H1 (cell line): Measurements from ENCODE around the gene LMTK2. TPM values are rescaled to one million over a fixed set of nuclear protein-coding genes. Genes with fewer than 3 reads are reported as not detected.

Source experiments
- CTCF ChIA-PET: fragments of 300-600 bp; sonication (Branson Sonifier 250); formaldehyde crosslinking; loops from one replicate; lab custom pipeline; 2021; ENCODE audit not compliant: partially characterized antibody; lab: Charles Lee
- POLR2A ChIA-PET: fragments of 300-600 bp; sonication (Branson Sonifier 250); formaldehyde crosslinking; loops from one replicate; lab custom pipeline; 2021; ENCODE audit warnings: inconsistent platforms; ENCODE audit not compliant: partially characterized antibody; lab: Charles Lee
- DNase-seq, 2 experiments: peaks; one replicate each; pipeline versions ENCODE4 v3.0.0 to v3.0.0-alpha.2; 2010 to 2022; ENCODE audit warnings: low spot score in 2 of 2, low read depth in 1 of 2, mixed read lengths in 1 of 2
- FAIRE-seq: peaks from 2 replicates; lab custom pipeline; 2011; peaks lifted over from hg19 to GRCh38; lab: Jason Lieb, UNC
- H2AFZ ChIP-seq: 2 replicates; pipeline ENCODE4 v1.8.1; 2012; ENCODE audit warnings: low read length, inconsistent platforms
- H2AK5ac ChIP-seq: 2 replicates; pipeline ENCODE4 v1.6.1; 2013; ENCODE audit warnings: low read depth, low read length
- H2BK120ac ChIP-seq: replicated peaks from 2 replicates; pipeline ENCODE3; 2013; ENCODE audit warnings: low read depth, low read length, inconsistent platforms
- H2BK12ac ChIP-seq: 2 replicates; pipeline ENCODE4 v1.6.1; 2013; ENCODE audit warnings: low read depth, low read length
- H2BK15ac ChIP-seq: 2 replicates; pipeline ENCODE4 v1.6.1; 2013; ENCODE audit warnings: low read length
- H2BK20ac ChIP-seq: 2 replicates; pipeline ENCODE4 v1.6.1; 2013; ENCODE audit warnings: low read length
- H2BK5ac ChIP-seq: 2 replicates; pipeline ENCODE4 v1.6.1; 2013; ENCODE audit warnings: low read depth, low read length
- H3K14ac ChIP-seq: 2 replicates; pipeline ENCODE4 v1.6.1; 2013; ENCODE audit warnings: inconsistent platforms; ENCODE audit not compliant: insufficient read length
- H3K18ac ChIP-seq: 2 replicates; pipeline ENCODE4 v1.6.1; 2013; ENCODE audit warnings: low read length; ENCODE audit errors: extremely low read depth
- H3K23ac ChIP-seq: 2 replicates; pipeline ENCODE4 v1.6.1; 2013; ENCODE audit warnings: inconsistent platforms; ENCODE audit not compliant: insufficient read length
- H3K23me2 ChIP-seq: 2 replicates; pipeline ENCODE4 v1.6.1; 2013; ENCODE audit warnings: low read depth, low read length
- H3K27ac ChIP-seq: 2 replicates; pipeline ENCODE4 v1.6.1; 2011; ENCODE audit warnings: low read depth, low read length, inconsistent platforms
- H3K27me3 ChIP-seq, 4 experiments: replicated peaks in 1 of 4; 1 replicate in 1 of 4; 2 replicates in 3 of 4; pipeline versions ENCODE4 v1.6.1 to v1.8.1; 2011 to 2013; ENCODE audit warnings: low read length in 3 of 4, mild to moderate bottlenecking in 3 of 4, inconsistent platforms in 2 of 4, mixed read lengths in 2 of 4, moderate library complexity in 1 of 4; ENCODE audit not compliant: control insufficient read depth in 3 of 4, insufficient read depth in 3 of 4; ENCODE audit errors: extremely low read depth in 1 of 4
- H3K36me3 ChIP-seq, 4 experiments: 2 replicates each; pipeline versions ENCODE4 v1.6.1 to v1.8.1; 2011 to 2013; ENCODE audit warnings: mild to moderate bottlenecking in 4 of 4, low read length in 3 of 4, moderate library complexity in 2 of 4, control low read depth in 1 of 4, inconsistent platforms in 1 of 4; ENCODE audit not compliant: insufficient read depth in 4 of 4, control insufficient read depth in 2 of 4
- H3K4ac ChIP-seq: replicated peaks from 2 replicates; pipeline ENCODE3; 2013; ENCODE audit warnings: low read length, low read depth, mixed read lengths, inconsistent platforms; ENCODE audit not compliant: insufficient read length
- H3K4me1 ChIP-seq, 4 experiments: replicated peaks in 1 of 4; 1 replicate in 1 of 4; 2 replicates in 3 of 4; pipeline versions ENCODE4 v1.6.1 to v1.8.1; 2011 to 2013; ENCODE audit warnings: low read length in 3 of 4, inconsistent platforms in 2 of 4, mixed read lengths in 1 of 4; ENCODE audit not compliant: insufficient read depth in 4 of 4, control insufficient read depth in 3 of 4
- H3K4me2 ChIP-seq, 2 experiments: 2 replicates each; pipeline versions ENCODE4 v1.6.1 to v1.8.1; 2011 to 2013; ENCODE audit warnings: low read depth in 2 of 2, low read length in 2 of 2, control low read depth in 1 of 2, inconsistent platforms in 1 of 2, mild to moderate bottlenecking in 1 of 2; ENCODE audit not compliant: insufficient read depth in 1 of 2
- H3K4me3 ChIP-seq, 4 experiments: fragments of 200-600, 300-600 bp in 1 of 4; sonication (generic), shearing (Covaris generic), sonication (Bioruptor Twin) in 1 of 4; 2 replicates each; pipeline versions ENCODE4 v1.5.1 to v1.8.1; 2011 to 2016; ENCODE audit warnings: low read length in 4 of 4, low read depth in 3 of 4, control low read depth in 2 of 4, inconsistent platforms in 2 of 4, mild to moderate bottlenecking in 2 of 4, mixed read lengths in 1 of 4, moderate library complexity in 1 of 4; ENCODE audit not compliant: insufficient read depth in 2 of 4; ENCODE audit errors: extremely low read depth in 1 of 4
- H3K56ac ChIP-seq: replicated peaks from 2 replicates; pipeline ENCODE3; 2013; ENCODE audit warnings: low read depth, mild to moderate bottlenecking, mixed read lengths, low read length, inconsistent platforms; ENCODE audit not compliant: insufficient read length
- H3K79me1 ChIP-seq: 2 replicates; pipeline ENCODE4 v1.6.1; 2013; ENCODE audit warnings: low read depth, low read length, control low read depth
- H3K79me2 ChIP-seq, 2 experiments: 2 replicates each; pipeline versions ENCODE4 v1.6.1 to v1.8.1; 2012 to 2013; ENCODE audit warnings: low read length in 2 of 2, mild to moderate bottlenecking in 2 of 2, inconsistent platforms in 1 of 2; ENCODE audit not compliant: insufficient read depth in 2 of 2, control insufficient read depth in 1 of 2
- H3K9ac ChIP-seq, 4 experiments: replicated peaks in 1 of 4; 1 replicate in 1 of 4; 2 replicates in 3 of 4; pipeline versions ENCODE4 v1.6.1 to v1.8.1; 2011 to 2013; ENCODE audit warnings: low read depth in 3 of 4, low read length in 3 of 4, control low read depth in 2 of 4, mild to moderate bottlenecking in 2 of 4, moderate library complexity in 2 of 4, inconsistent platforms in 1 of 4; ENCODE audit errors: extremely low read depth in 1 of 4
- H3K9me3 ChIP-seq, 2 experiments: 2 replicates each; pipeline versions ENCODE4 v1.6.1 to v1.8.1; 2012 to 2013; ENCODE audit warnings: mild to moderate bottlenecking in 2 of 2, moderate library complexity in 2 of 2, control low read depth in 1 of 2, inconsistent platforms in 1 of 2, low read depth in 1 of 2, low read length in 1 of 2, mixed read lengths in 1 of 2; ENCODE audit not compliant: insufficient read depth in 2 of 2
- H4K20me1 ChIP-seq, 2 experiments: replicated peaks in 1 of 2; 2 replicates each; pipeline versions ENCODE3 to v1.8.1; 2011 to 2013; ENCODE audit warnings: inconsistent platforms in 2 of 2, low read length in 2 of 2, mild to moderate bottlenecking in 1 of 2; ENCODE audit not compliant: insufficient read depth in 2 of 2, control insufficient read depth in 1 of 2
- H4K5ac ChIP-seq: 2 replicates; pipeline ENCODE4 v1.6.1; 2013; ENCODE audit warnings: low read length, low read depth, mixed read lengths, inconsistent platforms; ENCODE audit not compliant: insufficient read length
- H4K8ac ChIP-seq: 2 replicates; pipeline ENCODE4 v1.8.0; 2013; ENCODE audit warnings: mild to moderate bottlenecking, moderate library complexity, low read length, inconsistent platforms; ENCODE audit not compliant: insufficient read depth; ENCODE audit errors: extremely low read depth
- H4K91ac ChIP-seq: replicated peaks from 2 replicates; pipeline ENCODE3; 2013; ENCODE audit warnings: low read length, mixed read lengths, inconsistent platforms; ENCODE audit not compliant: insufficient read length
- BCL11A ChIP-seq, 2 experiments: IDR thresholded peaks; one replicate each; pipeline ENCODE4 v1.6.1; 2011; ENCODE audit warnings: low read depth in 2 of 2, low read length in 2 of 2, mild to moderate bottlenecking in 2 of 2
- CHD1 ChIP-seq: IDR thresholded peaks from 2 replicates; pipeline ENCODE4 v1.6.1; 2012; ENCODE audit warnings: low read depth, low read length, improper control_type of control experiment
- CTBP2 ChIP-seq: IDR thresholded peaks from 2 replicates; pipeline ENCODE4 v1.7.0; 2011; ENCODE audit warnings: borderline replicate concordance, mild to moderate bottlenecking, moderate library complexity, mixed read lengths, low read length; ENCODE audit not compliant: insufficient read depth, insufficient read length
- GTF2F1 ChIP-seq: IDR thresholded peaks from 2 replicates; pipeline ENCODE4 v1.6.1; 2012; ENCODE audit warnings: low read depth, low read length, improper control_type of control experiment, borderline replicate concordance
- SIX5 ChIP-seq: IDR thresholded peaks from 2 replicates; pipeline ENCODE4 v1.6.1; 2011; ENCODE audit warnings: mild to moderate bottlenecking, low read depth, low read length
- SRF ChIP-seq: IDR thresholded peaks from 2 replicates; pipeline ENCODE4 v1.6.1; 2011; ENCODE audit warnings: mild to moderate bottlenecking, low read depth, low read length, moderate library complexity
- TEAD4 ChIP-seq: IDR thresholded peaks from 2 replicates; pipeline ENCODE4 v1.6.1; 2012; ENCODE audit warnings: low read depth, low read length, inconsistent platforms, mixed read lengths
- YY1 ChIP-seq: IDR thresholded peaks from 2 replicates; pipeline ENCODE4 v1.6.1; 2011; ENCODE audit warnings: low read depth, mild to moderate bottlenecking, low read length
- WGBS, 2 experiments: shearing (Covaris generic) in 1 of 2; methylation state at CpG; one replicate each; pipeline versions ENCODE4 v1.1.6 to v1.1.7; 2013 to 2015; ENCODE audit warnings: low lambda C conversion rate in 2 of 2, mixed read lengths in 2 of 2, inconsistent platforms in 1 of 2, low coverage in 1 of 2, missing lambda C conversion rate in 1 of 2; ENCODE audit not compliant: insufficient replicate concordance in 2 of 2, insufficient coverage in 1 of 2, insufficient read length in 1 of 2; ENCODE audit errors: extremely low coverage in 1 of 2, missing lambda C conversion rate in 1 of 2; 5-methylcytosine and 5-hydroxymethylcytosine counted together
- polyA plus RNA-seq, 7 experiments: library from polyadenylated mRNA; depleted of rRNA in 3 of 7; stranded (reverse) in 5 of 7; unstranded in 2 of 7; fragments of >200 nt in 5 of 7; fragments of 200-250 nt in 2 of 7; gene quantifications; 1 replicate in 5 of 7; 2 replicates in 1 of 7; 4 replicates in 1 of 7; pipeline versions ENCODE4 v1.2.1 to v1.2.3, GENCODE V29; 2011 to 2013; ENCODE audit warnings: missing spikeins in 2 of 7, mixed read lengths in 2 of 7
- total RNA-seq: library from RNA; stranded (reverse); fragmentation: NEBNext Ultra II Directional; extraction: Animal tissue kit (Norgen Biotek cat#: 25700); gene quantifications from 2 replicates; pipeline ENCODE4 v1.2.1, GENCODE V29; 2021

LMTK2 gene
- total and polyA plus RNA-seq, 2 of the 8 experiments (the other 6 are each of a cell fraction or from before 2014, with no cell fraction given): 9.7 to 30.7 TPM

- H4K8ac ChIP-seq: no peak overlapping the region
- H3K36me3 ChIP-seq: peaks cover 0 to 2% (median 0%) of the 10 kb centered on the region in 4 experiments; a peak in 4 of 8 replicates
- no peaks in the 10 kb centered on the region for H3K27me3 ChIP-seq
- no peak overlapping the region for H2BK5ac ChIP-seq
- no peak overlapping the region for H2BK12ac ChIP-seq
- FAIRE-seq (no peak), DNase-seq (no peak)
- peaks cover 0 to 7% of the 10 kb centered on the region in 2 experiments; a peak in 1 of 4 replicates for H3K79me2 ChIP-seq
- no peak overlapping the region for H3K4me2 ChIP-seq
- no peak overlapping the region for H3K27ac ChIP-seq
- H3K79me1 ChIP-seq: no peaks in the 10 kb centered on the region; the same call in 1 of the 2 replicates
- H2BK15ac ChIP-seq: no peak overlapping the region
- H3K56ac ChIP-seq: no peak overlapping the region
- no peak overlapping the region for H4K91ac ChIP-seq
- no peak for TF ChIP-seq SIX5
- TF ChIP-seq SRF: no peak
- no peak for TF ChIP-seq TEAD4
- no peak for TF ChIP-seq BCL11A (IDR thresholded peaks at IDR 0.05; ENCODE audit: low read depth in 2 of 2, low read length in 2 of 2)
- no peak for TF ChIP-seq GTF2F1
- no peak for TF ChIP-seq CHD1
- no peak for TF ChIP-seq YY1
- TF ChIP-seq CTBP2: no peak
- H3K4ac ChIP-seq: no peak overlapping the region
- ChIA-PET POLR2A (no interaction called here), CTCF (interaction anchor here (1.0 to 1.6 kb wide), 3 partner anchors 13 to 233 kb away, joined by 3 to 4 read pairs (median 3); no protein-coding TSS in a partner anchor)
- H3K9ac ChIP-seq: no peak overlapping the region
- no peaks in the 10 kb centered on the region for H3K9me3 ChIP-seq
- H3K4me3 ChIP-seq: no peak overlapping the region
- no peak overlapping the region for H2BK120ac ChIP-seq
- H2AK5ac ChIP-seq: no peak overlapping the region
- no peak overlapping the region for H4K5ac ChIP-seq
- H3K14ac ChIP-seq: no peak overlapping the region
- 90% methylated on average over 4 of the region's 4 CpGs; no CpG with 5 or more reads in 1 of the 2 experiments for WGBS, 2 experiments
- H3K23me2 ChIP-seq: peaks cover 6% of the 10 kb centered on the region
- H3K4me1 ChIP-seq: peaks cover 0 to 14% (median 3%) of the 10 kb centered on the region in 4 experiments; a peak in 4 of 7 replicates
- no peak overlapping the region for H3K18ac ChIP-seq
- peaks cover 0 to 4% of the 10 kb centered on the region in 2 experiments for H4K20me1 ChIP-seq
- no peak overlapping the region for H3K23ac ChIP-seq
- H2BK20ac ChIP-seq: no peak overlapping the region
- no peak overlapping the region for H2AFZ ChIP-seq
Measured at GRCh38 chr7:98254516-98254915, 147.9 kb downstream of the LMTK2 start.
